ENCODE results near the gene MTARC2. TPM values are rescaled to one million over a fixed set of nuclear protein-coding genes. Genes with fewer than 3 reads are reported as not detected.

Gene MTARC2
- total RNA-seq, 1 donor from 2014 or later: not detected

GRCh38 chr1:220742520-220742919, 5.6 kb upstream of the MTARC2 start:
- Mint-ChIP-seq H3K4me3 (no peak overlapping the region), H3K9me3 (no peaks in the 10 kb centered on the region), H3K27me3 (ENCODE audit: insufficient read depth, low read depth) (peaks cover 5% of the 10 kb centered on the region), H3K27ac (no peak overlapping the region), H3K4me1 (peaks cover 12% of the 10 kb centered on the region), H3K36me3 (no peaks in the 10 kb centered on the region)
- no peak for TF ChIP-seq EZH2 (IDR thresholded peaks at IDR 0.05)
- no peak for TF ChIP-seq CTCF (IDR thresholded peaks at IDR 0.05)
- TF ChIP-seq EZH2phosphoT487 (IDR thresholded peaks at IDR 0.05): no peak
- Histone ChIP-seq H3K27ac (no peak overlapping the region), H3K79me2 (ENCODE audit: low read depth) (no peaks in the 10 kb centered on the region), H3K36me3 (no peaks in the 10 kb centered on the region), H3K9ac (no peak overlapping the region), H3K4me2 (no peak overlapping the region), H3K4me1 (no peaks in the 10 kb centered on the region), H3F3A (ENCODE audit: low read depth) (no peaks in the 10 kb centered on the region), H3K9me3 (ENCODE audit: low read depth) (no peaks in the 10 kb centered on the region), H4K20me1 (ENCODE audit: low read depth) (no peaks in the 10 kb centered on the region), H3K27me3 (peaks cover 34% of the 10 kb centered on the region), H2AFZ (replicated peaks) (no peak overlapping the region), H3K4me3 (no peak overlapping the region)
- no peak for DNase-seq (ENCODE audit: low spot score)

- Histone ChIP-seq H3K9me3 (ENCODE audit: low read depth) (no peaks in the 10 kb centered on the region), H3K36me3 (no peaks in the 10 kb centered on the region), H3K27ac (no peak overlapping the region), H4K20me1 (ENCODE audit: low read depth) (no peaks in the 10 kb centered on the region), H3K79me2 (ENCODE audit: low read depth) (no peaks in the 10 kb centered on the region), H3K4me2 (no peak overlapping the region), H2AFZ (replicated peaks) (no peak overlapping the region), H3K4me3 (no peak overlapping the region), H3F3A (ENCODE audit: low read depth) (no peaks in the 10 kb centered on the region), H3K27me3 (peaks cover 71% of the 10 kb centered on the region), H3K9ac (no peak overlapping the region), H3K4me1 (peaks cover 8% of the 10 kb centered on the region)
- TF ChIP-seq EZH2phosphoT487 (IDR thresholded peaks at IDR 0.05) (no peak), CTCF (IDR thresholded peaks at IDR 0.05) (no peak), EZH2 (IDR thresholded peaks at IDR 0.05) (no peak)
- Mint-ChIP-seq H3K27ac (no peak overlapping the region), H3K4me1 (peaks cover 38% of the 10 kb centered on the region), H3K27me3 (ENCODE audit: insufficient read depth, low read depth) (peaks cover 11% of the 10 kb centered on the region), H3K36me3 (no peaks in the 10 kb centered on the region), H3K4me3 (peak overlapping the region; percentile 91), H3K9me3 (no peaks in the 10 kb centered on the region)
- DNase-seq (ENCODE audit: low spot score): no peak
Measured at GRCh38 chr1:220746851-220747250, 1.3 kb upstream of the MTARC2 start.

- H3K9ac ChIP-seq: no peak overlapping the region
Measured at GRCh38 chr1:220747437-220748088, 559 bp upstream of the MTARC2 start.

More at GRCh38 chr1:220747437-220748088, 559 bp upstream of the MTARC2 start:
- H3K4me2 ChIP-seq: peak overlapping the region; percentile 95
- Mint-ChIP-seq H3K9me3 (no peaks in the 10 kb centered on the region), H3K27ac (peak overlapping the region; percentile 24), H3K4me1 (peaks cover 38% of the 10 kb centered on the region), H3K4me3 (peak overlapping the region; percentile 91), H3K36me3 (no peaks in the 10 kb centered on the region), H3K27me3 (ENCODE audit: insufficient read depth, low read depth) (peaks cover 13% of the 10 kb centered on the region)
- H3K27me3 ChIP-seq: peaks cover 71% of the 10 kb centered on the region
- no peak for DNase-seq (ENCODE audit: low spot score)
- H3K9me3 ChIP-seq (ENCODE audit: low read depth): no peaks in the 10 kb centered on the region
- H4K20me1 ChIP-seq (ENCODE audit: low read depth): no peaks in the 10 kb centered on the region
- no peaks in the 10 kb centered on the region for H3K79me2 ChIP-seq (ENCODE audit: low read depth)
- no peaks in the 10 kb centered on the region for H3K36me3 ChIP-seq
- no peak overlapping the region for H3K27ac ChIP-seq
- peak overlapping the region; percentile 55 for H3K4me3 ChIP-seq
- TF ChIP-seq EZH2phosphoT487 (IDR thresholded peaks at IDR 0.05) (no peak), CTCF (IDR thresholded peaks at IDR 0.05) (no peak), EZH2 (IDR thresholded peaks at IDR 0.05) (no peak)
- H2AFZ ChIP-seq (replicated peaks): peak overlapping the region; percentile 89
- H3K4me1 ChIP-seq: peaks cover 8% of the 10 kb centered on the region
- no peaks in the 10 kb centered on the region for H3F3A ChIP-seq (ENCODE audit: low read depth)
